Measurements from ENCODE around the gene HORMAD2.

Gene HORMAD2

GRCh38 chr22:30114361-30114760 lies 34.1 kb downstream of the HORMAD2 start:
- DNase-seq = no peak

GRCh38 chr22:30115705-30116104 lies 35.4 kb downstream of the HORMAD2 start:
- DNase-seq = no peak

GRCh38 chr22:30116362-30117117 lies 36.3 kb downstream of the HORMAD2 start:
- DNase-seq = peak; percentile 8

- no peak for DNase-seq
Observed at GRCh38 chr22:30117256-30117655, 37.0 kb downstream of the HORMAD2 start.

GRCh38 chr22:30118291-30118690 lies 38.0 kb downstream of the HORMAD2 start:
- no peak for DNase-seq

- no peak for DNase-seq
Observed at GRCh38 chr22:30121960-30122359, 41.7 kb downstream of the HORMAD2 start.

GRCh38 chr22:30123463-30123862 lies 43.2 kb downstream of the HORMAD2 start:
- DNase-seq = no peak

GRCh38 chr22:30127749-30128166 lies 47.5 kb downstream of the HORMAD2 start:
- no peak for DNase-seq

- DNase-seq = no peak
Observed at GRCh38 chr22:30128511-30128910, 48.2 kb downstream of the HORMAD2 start.

- no peak for DNase-seq
Observed at GRCh38 chr22:30129636-30130035, 49.4 kb downstream of the HORMAD2 start.

- DNase-seq = no peak
Observed at GRCh38 chr22:30132290-30132996, 52.2 kb downstream of the HORMAD2 start.

GRCh38 chr22:30140414-30140813 lies 60.1 kb downstream of the HORMAD2 start:
- no peak for DNase-seq

GRCh38 chr22:30143265-30143664 lies 63.0 kb downstream of the HORMAD2 start:
- DNase-seq = no peak

GRCh38 chr22:30144391-30144790 lies 64.1 kb downstream of the HORMAD2 start:
- no peak for DNase-seq

GRCh38 chr22:30150212-30150611 lies 69.9 kb downstream of the HORMAD2 start:
- DNase-seq = no peak

GRCh38 chr22:30158277-30158676 lies 78.0 kb downstream of the HORMAD2 start:
- no peak for DNase-seq

GRCh38 chr22:30158744-30159500 lies 78.7 kb downstream of the HORMAD2 start:
- DNase-seq = no peak

GRCh38 chr22:30159561-30160353 lies 79.5 kb downstream of the HORMAD2 start:
- no peak for DNase-seq

- DNase-seq = no peak
Observed at GRCh38 chr22:30161051-30161469, 80.8 kb downstream of the HORMAD2 start.

- DNase-seq = no peak
Observed at GRCh38 chr22:30167296-30167695, 87.0 kb downstream of the HORMAD2 start.

GRCh38 chr22:30167734-30168133 lies 87.5 kb downstream of the HORMAD2 start:
- DNase-seq = no peak

- DNase-seq = no peak
Observed at GRCh38 chr22:30169002-30169401, 88.7 kb downstream of the HORMAD2 start.

GRCh38 chr22:30170129-30170528 lies 89.9 kb downstream of the HORMAD2 start:
- no peak for DNase-seq
